NCI-H2227 (cell line): ENCODE measurements around the gene NPAS3.

Experiments used
- DNase-seq: peaks from one replicate; lab custom pipeline; 2025; ENCODE audit not compliant: unreplicated experiment; lab: John Stamatoyannopoulos, UW

NPAS3 gene

GRCh38 chr14:33463731-33464130, 525.1 kb downstream of the NPAS3 start:
- no peak for DNase-seq

- DNase-seq, result peak; percentile 19
Observed at GRCh38 chr14:33464254-33464962, 525.7 kb downstream of the NPAS3 start.

GRCh38 chr14:33465846-33466700, 527.4 kb downstream of the NPAS3 start:
- DNase-seq, result no peak

GRCh38 chr14:33467971-33468370, 529.3 kb downstream of the NPAS3 start:
- no peak for DNase-seq

GRCh38 chr14:33469898-33470297, 531.2 kb downstream of the NPAS3 start:
- no peak for DNase-seq

GRCh38 chr14:33471776-33472175, 533.1 kb downstream of the NPAS3 start:
- DNase-seq, result no peak

GRCh38 chr14:33475623-33476022, 536.9 kb downstream of the NPAS3 start:
- DNase-seq, result peak; percentile 92

- no peak for DNase-seq
Observed at GRCh38 chr14:33477797-33478196, 539.1 kb downstream of the NPAS3 start.

GRCh38 chr14:33480071-33480886, 541.6 kb downstream of the NPAS3 start:
- DNase-seq, result no peak

- no peak for DNase-seq
Observed at GRCh38 chr14:33480887-33481184, 542.2 kb downstream of the NPAS3 start.

GRCh38 chr14:33483110-33483509, 544.4 kb downstream of the NPAS3 start:
- no peak for DNase-seq

GRCh38 chr14:33483541-33483940, 544.9 kb downstream of the NPAS3 start:
- DNase-seq, result no peak

GRCh38 chr14:33484264-33484663, 545.6 kb downstream of the NPAS3 start:
- DNase-seq, result no peak

- DNase-seq, result no peak
Observed at GRCh38 chr14:33486332-33486890, 547.7 kb downstream of the NPAS3 start.

- no peak for DNase-seq
Observed at GRCh38 chr14:33488582-33488981, 549.9 kb downstream of the NPAS3 start.

- DNase-seq, result no peak
Observed at GRCh38 chr14:33490555-33490954, 551.9 kb downstream of the NPAS3 start.

- no peak for DNase-seq
Observed at GRCh38 chr14:33491112-33491511, 552.4 kb downstream of the NPAS3 start.

- no peak for DNase-seq
Observed at GRCh38 chr14:33492491-33492890, 553.8 kb downstream of the NPAS3 start.

- DNase-seq, result peak; percentile 31
Observed at GRCh38 chr14:33493266-33493665, 554.6 kb downstream of the NPAS3 start.

- no peak for DNase-seq
Observed at GRCh38 chr14:33493990-33494389, 555.3 kb downstream of the NPAS3 start.

- no peak for DNase-seq
Observed at GRCh38 chr14:33499687-33500086, 561.0 kb downstream of the NPAS3 start.
